HL-60 (cell line): Measurements from ENCODE around the gene MVB12A.
A peak's percentile ranks its signal among the peaks of the same experiment; 100 is the strongest.

Experiments
- DNase-seq, 2 experiments: peaks; one replicate each; pipeline ENCODE4 v3.0.0-alpha.2; 2010 to 2020; ENCODE audit warnings: low read depth in 1 of 2, low spot score in 1 of 2
- H3K27ac ChIP-seq: fragments of 250-450 bp; sonication (Bioruptor Pico); replicated peaks from 2 replicates; pipeline ENCODE4 v1.5.1; 2020; ENCODE audit warnings: mild to moderate bottlenecking, moderate library complexity
- H3K27me3 ChIP-seq: fragments of 250-450 bp; sonication (Bioruptor Pico); 2 replicates; pipeline ENCODE4 v1.5.1; 2021; ENCODE audit warnings: mild to moderate bottlenecking, moderate library complexity; ENCODE audit not compliant: insufficient read depth, poor library complexity, severe bottlenecking
- H3K4me3 ChIP-seq: replicated peaks from 2 replicates; pipeline ENCODE4 v1.5.1; 2011; ENCODE audit warnings: mild to moderate bottlenecking, control low read depth, low read length; ENCODE audit not compliant: insufficient read depth
- CTCF ChIP-seq: IDR thresholded peaks from one replicate; pipeline ENCODE4 v1.5.1; 2011; ENCODE audit warnings: low read length, control low read depth, inconsistent platforms; ENCODE audit not compliant: insufficient read depth
- GABPA ChIP-seq: IDR thresholded peaks from 2 replicates; pipeline ENCODE4 v1.6.1; 2012; ENCODE audit warnings: low read depth
- POLR2AphosphoS5 ChIP-seq: IDR thresholded peaks from 2 replicates; pipeline ENCODE4 v1.6.1; 2012; ENCODE audit warnings: low read depth
- REST ChIP-seq: IDR thresholded peaks from 2 replicates; pipeline ENCODE4 v1.6.1; 2012; ENCODE audit warnings: low read depth; ENCODE audit not compliant: insufficient replicate concordance
- SPI1 ChIP-seq: IDR thresholded peaks from 2 replicates; pipeline ENCODE4 v1.6.1; 2012; ENCODE audit warnings: low read depth, mild to moderate bottlenecking, borderline replicate concordance
- long read RNA-seq: library from polyadenylated mRNA; unstranded; transcript quantifications from one replicate; pipeline ENCODE4 v2.0.0, GENCODE V29; 2020

MVB12A gene
- long read RNA-seq, transcript MVB12A-201 (9 exons, 2,223 nt) = major isoform, 68 of 80 reads
- long read RNA-seq, partial matches to known transcripts = 0 of 80 reads
- long read RNA-seq, other reads (novel, unspliced or antisense) = 8 of 80 reads

GRCh38 chr19:17419621-17420474 is at the start of gene MVB12A:
MVB12A (plus strand) TSS chr19:17420047; CDS start chr19:17420136, 89 bp downstream.
- H3K27ac ChIP-seq = peak within 1 kb of the TSS; percentile 64
- peak; percentile 58 for TF ChIP-seq POLR2AphosphoS5
- no peak for TF ChIP-seq SPI1
- peak; percentile 98 for TF ChIP-seq GABPA
- no peak for TF ChIP-seq CTCF
- no peak for TF ChIP-seq REST
- peak within 1 kb of the TSS; percentile 88 for H3K4me3 ChIP-seq
- peak; percentile 98 to 99 for DNase-seq
- no peaks in the 10 kb centered on the region for H3K27me3 ChIP-seq

GRCh38 chr19:17376935-17377600 is 42.8 kb upstream of the MVB12A start, which contains the start of gene PLVAP:
PLVAP (minus strand) TSS chr19:17377342; CDS start chr19:17377288, 54 bp downstream.
- no peak within 1 kb of the TSS for H3K27ac ChIP-seq

GRCh38 chr19:17378271-17378670 is 41.6 kb upstream of the MVB12A start:
- Histone ChIP-seq H3K27me3 (peaks cover 6% of the 10 kb centered on the region), H3K27ac (no peak overlapping the region), H3K4me3 (no peak overlapping the region)
- TF ChIP-seq SPI1 (no peak), CTCF (no peak), REST (no peak), GABPA (no peak), POLR2AphosphoS5 (no peak)
- no peak for DNase-seq

More at GRCh38 chr19:17376935-17377600, 42.8 kb upstream of the MVB12A start, which contains the start of gene PLVAP:
- Histone ChIP-seq H3K4me3 (no peak within 1 kb of the TSS), H3K27me3 (peaks cover 6% of the 10 kb centered on the region)
- TF ChIP-seq POLR2AphosphoS5 (no peak), SPI1 (no peak)
- DNase-seq = no peak

GRCh38 chr19:17379221-17379631 is 40.6 kb upstream of the MVB12A start:
- TF ChIP-seq GABPA (no peak), CTCF (no peak), REST (no peak), POLR2AphosphoS5 (no peak), SPI1 (no peak)
- peaks cover 6% of the 10 kb centered on the region for H3K27me3 ChIP-seq
- H3K4me3 ChIP-seq = no peak overlapping the region
- H3K27ac ChIP-seq = no peak overlapping the region
- DNase-seq = no peak
